Measurements from ENCODE around the gene RABGAP1L.

The RABGAP1L gene

GRCh38 chr1:174652569-174653280, 493.4 kb downstream of the RABGAP1L start:
- in situ Hi-C loops (cut with HindIII; ENCODE audit: low pct_unique_long_range_greater_than_20kb, low sequenced_read_pairs) = no loop called here

GRCh38 chr1:174654560-174654959, 495.2 kb downstream of the RABGAP1L start:
- in situ Hi-C loops (cut with HindIII; ENCODE audit: low pct_unique_long_range_greater_than_20kb, low sequenced_read_pairs) = no loop called here
- no peak for DNase-seq (ENCODE audit: low read depth in 1 of 2, low spot score in 1 of 2)
- no peak for TF ChIP-seq JUND (IDR thresholded peaks at IDR 0.05; ENCODE audit: low read depth)

More at GRCh38 chr1:174652569-174653280, 493.4 kb downstream of the RABGAP1L start:
- no peak for TF ChIP-seq JUND (IDR thresholded peaks at IDR 0.05; ENCODE audit: low read depth)
- no peak for DNase-seq (ENCODE audit: low read depth in 1 of 2, low spot score in 1 of 2)

- in situ Hi-C loops (cut with HindIII; ENCODE audit: low pct_unique_long_range_greater_than_20kb, low sequenced_read_pairs) = no loop called here
- no peak for DNase-seq (ENCODE audit: low read depth in 1 of 2, low spot score in 1 of 2)
- TF ChIP-seq JUND (IDR thresholded peaks at IDR 0.05; ENCODE audit: low read depth) = no peak
Measured at GRCh38 chr1:174656409-174657059, 497.2 kb downstream of the RABGAP1L start.

- in situ Hi-C loops (cut with HindIII; ENCODE audit: low pct_unique_long_range_greater_than_20kb, low sequenced_read_pairs) = no loop called here
- no peak for DNase-seq (ENCODE audit: low read depth in 1 of 2, low spot score in 1 of 2)
- no peak for TF ChIP-seq JUND (IDR thresholded peaks at IDR 0.05; ENCODE audit: low read depth)
Measured at GRCh38 chr1:174657411-174657810, 498.1 kb downstream of the RABGAP1L start.

GRCh38 chr1:174657893-174658292, 498.6 kb downstream of the RABGAP1L start:
- TF ChIP-seq JUND (IDR thresholded peaks at IDR 0.05; ENCODE audit: low read depth) = no peak

GRCh38 chr1:174659823-174660222, 500.5 kb downstream of the RABGAP1L start:
- no peak for TF ChIP-seq JUND (IDR thresholded peaks at IDR 0.05; ENCODE audit: low read depth)
- in situ Hi-C loops (cut with HindIII; ENCODE audit: low pct_unique_long_range_greater_than_20kb, low sequenced_read_pairs) = no loop called here
- DNase-seq (ENCODE audit: low read depth in 1 of 2, low spot score in 1 of 2) = peak in 1 of 2 experiments; percentile 9

More at GRCh38 chr1:174657893-174658292, 498.6 kb downstream of the RABGAP1L start:
- DNase-seq (ENCODE audit: low read depth in 1 of 2, low spot score in 1 of 2) = no peak
- in situ Hi-C loops (cut with HindIII; ENCODE audit: low pct_unique_long_range_greater_than_20kb, low sequenced_read_pairs) = no loop called here

GRCh38 chr1:174660476-174660875, 501.2 kb downstream of the RABGAP1L start:
- in situ Hi-C loops (cut with HindIII; ENCODE audit: low pct_unique_long_range_greater_than_20kb, low sequenced_read_pairs) = no loop called here
- TF ChIP-seq JUND (IDR thresholded peaks at IDR 0.05; ENCODE audit: low read depth) = no peak
- DNase-seq (ENCODE audit: low read depth in 1 of 2, low spot score in 1 of 2) = no peak

GRCh38 chr1:174663358-174663757, 504.0 kb downstream of the RABGAP1L start:
- DNase-seq (ENCODE audit: low read depth in 1 of 2, low spot score in 1 of 2) = no peak
- TF ChIP-seq JUND (IDR thresholded peaks at IDR 0.05; ENCODE audit: low read depth) = no peak
- in situ Hi-C loops (cut with HindIII; ENCODE audit: low pct_unique_long_range_greater_than_20kb, low sequenced_read_pairs) = no loop called here

- no peak for DNase-seq (ENCODE audit: low read depth in 1 of 2, low spot score in 1 of 2)
- in situ Hi-C loops (cut with HindIII; ENCODE audit: low pct_unique_long_range_greater_than_20kb, low sequenced_read_pairs) = no loop called here
- TF ChIP-seq JUND (IDR thresholded peaks at IDR 0.05; ENCODE audit: low read depth) = no peak
Measured at GRCh38 chr1:174666248-174666647, 506.9 kb downstream of the RABGAP1L start.

GRCh38 chr1:174671826-174672225, 512.5 kb downstream of the RABGAP1L start:
- in situ Hi-C loops (cut with HindIII; ENCODE audit: low pct_unique_long_range_greater_than_20kb, low sequenced_read_pairs) = no loop called here
- no peak for DNase-seq (ENCODE audit: low read depth in 1 of 2, low spot score in 1 of 2)
- TF ChIP-seq JUND (IDR thresholded peaks at IDR 0.05; ENCODE audit: low read depth) = no peak

GRCh38 chr1:174676856-174677255, 517.5 kb downstream of the RABGAP1L start:
- no peak for DNase-seq (ENCODE audit: low read depth in 1 of 2, low spot score in 1 of 2)
- in situ Hi-C loops (cut with HindIII; ENCODE audit: low pct_unique_long_range_greater_than_20kb, low sequenced_read_pairs) = no loop called here

GRCh38 chr1:174678657-174679056, 519.3 kb downstream of the RABGAP1L start:
- no peak for DNase-seq (ENCODE audit: low read depth in 1 of 2, low spot score in 1 of 2)
- TF ChIP-seq JUND (IDR thresholded peaks at IDR 0.05; ENCODE audit: low read depth) = no peak
- in situ Hi-C loops (cut with HindIII; ENCODE audit: low pct_unique_long_range_greater_than_20kb, low sequenced_read_pairs) = no loop called here

More at GRCh38 chr1:174676856-174677255, 517.5 kb downstream of the RABGAP1L start:
- TF ChIP-seq JUND (IDR thresholded peaks at IDR 0.05; ENCODE audit: low read depth) = no peak

GRCh38 chr1:174680101-174680500, 520.8 kb downstream of the RABGAP1L start:
- TF ChIP-seq JUND (IDR thresholded peaks at IDR 0.05; ENCODE audit: low read depth) = no peak
- DNase-seq (ENCODE audit: low read depth in 1 of 2, low spot score in 1 of 2) = no peak
- in situ Hi-C loops (cut with HindIII; ENCODE audit: low pct_unique_long_range_greater_than_20kb, low sequenced_read_pairs) = no loop called here
